HTR-8/SVneo (cell line): ENCODE results near the gene ROR2.
"Not testable (repeated sequence)": the region's sequence is repeated elsewhere in the genome, so short reads cannot be mapped to it uniquely, and the experiment has no call there.

Source experiments
- DNase-seq: peaks from one replicate; pipeline ENCODE4 v3.0.0; 2011; ENCODE audit warnings: low spot score, mixed read lengths; ENCODE audit not compliant: insufficient read length
- FAIRE-seq: peaks from 2 replicates; lab custom pipeline; 2011; peaks lifted over from hg19 to GRCh38; lab: Jason Lieb, UNC

ROR2 gene

GRCh38 chr9:91517801-91518200 is 432.2 kb downstream of the ROR2 start:
- no peak for DNase-seq
- no peak for FAIRE-seq

GRCh38 chr9:91517332-91517731 is 432.7 kb downstream of the ROR2 start:
- FAIRE-seq, DNase-seq: not testable (repeated sequence)

- no peak for FAIRE-seq
- DNase-seq, result no peak
These were observed 433.3 kb downstream of the ROR2 start for GRCh38 chr9:91516777-91517176.

- FAIRE-seq, result no peak
- DNase-seq, result no peak
These were observed 433.9 kb downstream of the ROR2 start for GRCh38 chr9:91516081-91516480.

GRCh38 chr9:91515074-91515687 is 434.8 kb downstream of the ROR2 start:
- DNase-seq (peak; percentile 22), FAIRE-seq (peak; percentile 66)
